ENCODE measurements around the gene ADORA2B. TPM values are rescaled to one million over a fixed set of nuclear protein-coding genes. Genes with fewer than 3 reads are reported as not detected.

ADORA2B gene
- total RNA-seq, 2 experiments from 2014 or later, result 4.1 to 4.2 TPM

- POLR2A ChIA-PET, result no interaction called here
- ATAC-seq (ENCODE audit: low read depth) (no peak), DNase-seq (no peak)
- Mint-ChIP-seq H3K9me3 (no peaks in the 10 kb centered on the region), H3K27ac (no peak overlapping the region), H3K27me3 (no peaks in the 10 kb centered on the region), H3K4me3 (no peak overlapping the region), H3K4me1 (peaks cover 17% of the 10 kb centered on the region), H3K36me3 (peaks cover 11% of the 10 kb centered on the region)
These were observed 51.4 kb downstream of the ADORA2B start for GRCh38 chr17:15996322-15996721.

DNA sequence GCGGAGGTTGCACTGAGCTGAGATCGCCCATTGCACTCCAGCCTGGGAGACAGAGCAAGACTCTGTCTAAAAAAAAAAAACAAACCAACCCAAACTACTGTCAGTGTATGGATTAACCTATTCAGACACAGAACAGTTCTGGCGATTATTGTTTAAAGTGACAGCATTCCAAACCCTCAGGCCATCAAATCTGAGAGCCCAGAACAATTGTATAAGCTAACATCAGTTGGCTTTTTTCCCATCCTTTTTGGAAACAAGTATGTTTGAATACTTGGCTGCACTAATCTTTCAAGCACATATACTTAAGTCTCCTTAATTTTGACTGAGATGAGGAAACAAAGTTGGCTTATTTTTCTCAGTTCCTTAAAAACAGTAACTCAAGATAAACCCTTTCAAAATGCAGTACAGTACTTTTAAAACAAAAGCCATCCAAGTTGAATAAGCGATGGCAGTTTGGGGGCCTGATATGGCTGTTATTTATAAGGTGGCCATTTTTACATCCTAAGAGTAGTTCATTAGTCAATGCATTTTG is 53.2 kb downstream of the ADORA2B start:
- no peaks in the 10 kb centered on the region for H3K9me3 Mint-ChIP-seq
- POLR2A ChIA-PET, result interaction anchor here (4.7 kb wide), 1 partner anchor 53 kb away, joined by 37 read pairs; the partner anchor contains the start of gene ADORA2B
- DNase-seq (no peak), ATAC-seq (ENCODE audit: low read depth) (no peak)
- peak overlapping the region; percentile 99 for H3K27ac Mint-ChIP-seq
- peaks cover 29% of the 10 kb centered on the region for H3K36me3 Mint-ChIP-seq
- H3K4me3 Mint-ChIP-seq, result peak overlapping the region; percentile 97
- H3K27me3 Mint-ChIP-seq, result no peaks in the 10 kb centered on the region
- peaks cover 26% of the 10 kb centered on the region for H3K4me1 Mint-ChIP-seq

DNA sequence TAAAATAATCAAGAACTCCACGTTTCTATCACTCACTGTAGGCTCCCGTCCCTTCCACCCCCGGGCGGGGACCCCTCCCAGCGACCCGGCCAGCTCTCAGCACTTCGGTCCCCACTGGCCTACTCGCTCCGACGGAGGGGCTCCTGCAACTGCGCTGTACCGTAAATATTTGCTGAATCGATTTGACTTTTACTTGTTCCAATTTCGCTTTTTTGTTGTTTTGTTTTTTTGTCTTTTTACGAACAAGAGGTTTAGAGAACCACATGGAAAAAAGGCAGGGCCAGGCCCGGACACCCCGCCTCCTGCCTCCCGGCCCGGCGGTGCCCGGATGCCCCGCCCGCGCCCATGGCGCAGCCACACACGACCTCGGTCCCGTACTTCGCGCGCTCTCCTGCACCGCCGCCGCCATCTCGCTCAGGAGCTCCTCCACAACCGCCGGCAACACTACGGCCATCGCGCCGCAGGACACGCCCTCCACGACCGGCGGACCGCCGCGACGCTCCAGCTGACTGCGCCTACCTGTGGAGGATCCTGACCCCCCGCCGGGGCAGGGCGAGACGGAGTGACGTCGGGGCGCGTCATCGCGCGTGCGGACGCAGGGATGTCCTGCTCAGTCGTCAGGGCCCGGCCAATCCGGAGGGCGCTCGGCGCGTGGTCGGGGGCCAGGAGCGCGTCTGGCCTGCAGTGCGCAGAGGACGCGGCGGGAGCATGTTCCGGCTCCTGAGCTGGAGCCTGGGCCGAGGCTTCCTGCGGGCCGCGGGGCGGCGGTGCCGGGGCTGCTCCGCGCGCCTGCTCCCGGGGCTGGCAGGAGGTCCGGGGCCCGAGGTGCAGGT is 54.4 kb downstream of the ADORA2B start, which contains the start of the genes TTC19 and ZSWIM7:
TSS of gene TTC19 (plus strand) at position 684 of the 833 bp plus-strand sequence. CDS start at position 709, 25 bp downstream.
TSS of gene ZSWIM7 (minus strand) at position 564 of the 833 bp plus-strand sequence. CDS start at position 454, 110 bp downstream.
- peak; percentile 97 for DNase-seq
- Mint-ChIP-seq H3K27ac (peak within 1 kb of the TSS; percentile 99), H3K9me3 (no peaks in the 10 kb centered on the region), H3K27me3 (no peaks in the 10 kb centered on the region), H3K4me1 (peaks cover 26% of the 10 kb centered on the region), H3K4me3 (peak within 1 kb of the TSS; percentile 97), H3K36me3 (peaks cover 35% of the 10 kb centered on the region)
- peak; percentile 92 for ATAC-seq (ENCODE audit: low read depth)
- POLR2A ChIA-PET, result interaction anchor here (0.6 to 4.7 kb wide), 11 partner anchors 12 to 417 kb away, joined by 3 to 37 read pairs (median 4); partner anchors contain the start of genes ADORA2B, NCOR1 and PIGL

GRCh38 chr17:15999974-16000827 is 55.3 kb downstream of the ADORA2B start:
- peak overlapping the region; percentile 86 for H3K27ac Mint-ChIP-seq
- no peaks in the 10 kb centered on the region for H3K9me3 Mint-ChIP-seq
- peak overlapping the region; percentile 89 for H3K4me3 Mint-ChIP-seq
- POLR2A ChIA-PET, result interaction anchor here (0.6 to 4.7 kb wide), 9 partner anchors 11 to 416 kb away, joined by 3 to 37 read pairs (median 4); partner anchors contain the start of genes ADORA2B, NCOR1 and PIGL
- peak; percentile 36 for ATAC-seq (ENCODE audit: low read depth)
- peaks cover 26% of the 10 kb centered on the region for H3K4me1 Mint-ChIP-seq
- DNase-seq, result no peak
- H3K36me3 Mint-ChIP-seq, result peaks cover 41% of the 10 kb centered on the region
- H3K27me3 Mint-ChIP-seq, result no peaks in the 10 kb centered on the region

GRCh38 chr17:16001226-16001897 is 56.4 kb downstream of the ADORA2B start:
- H3K27ac Mint-ChIP-seq, result peak overlapping the region; percentile 86
- H3K9me3 Mint-ChIP-seq, result no peaks in the 10 kb centered on the region
- no peak for DNase-seq
- H3K4me1 Mint-ChIP-seq, result peaks cover 26% of the 10 kb centered on the region
- POLR2A ChIA-PET, result interaction anchor here (0.6 to 4.7 kb wide), 4 partner anchors 11 to 147 kb away, joined by 3 to 37 read pairs (median 4); partner anchors contain the start of gene ADORA2B
- H3K36me3 Mint-ChIP-seq, result peaks cover 44% of the 10 kb centered on the region
- H3K4me3 Mint-ChIP-seq, result peak overlapping the region; percentile 89
- no peak for ATAC-seq (ENCODE audit: low read depth)
- no peaks in the 10 kb centered on the region for H3K27me3 Mint-ChIP-seq

DNA sequence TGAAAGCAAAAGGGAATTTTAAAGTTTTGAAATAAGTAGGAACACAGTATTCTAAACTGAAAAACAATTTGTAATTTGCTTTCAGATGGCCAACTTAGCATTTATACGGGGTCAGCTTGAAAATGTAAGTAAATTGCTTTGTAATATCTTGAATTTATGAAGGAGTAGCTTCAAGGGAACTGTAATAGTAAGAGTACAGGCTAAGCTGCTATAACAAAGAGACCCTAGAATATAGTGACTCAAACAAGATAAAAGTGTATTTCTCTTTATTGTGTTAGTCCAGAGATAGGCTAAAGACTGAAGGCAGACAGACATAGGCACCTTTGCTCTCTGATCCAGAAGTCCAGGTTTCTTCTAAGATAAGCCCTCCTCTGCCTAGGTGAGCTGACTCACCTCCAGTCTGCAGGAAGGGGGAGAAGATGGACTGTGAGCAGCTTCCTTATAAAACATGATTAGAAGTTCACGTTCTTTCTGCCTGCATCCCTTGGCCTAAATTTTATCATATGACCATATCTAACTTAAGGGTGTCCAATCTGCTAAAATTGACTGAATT is 57.9 kb downstream of the ADORA2B start:
- H3K9me3 Mint-ChIP-seq, result no peaks in the 10 kb centered on the region
- no peak overlapping the region for H3K4me3 Mint-ChIP-seq
- DNase-seq, result no peak

DNA sequence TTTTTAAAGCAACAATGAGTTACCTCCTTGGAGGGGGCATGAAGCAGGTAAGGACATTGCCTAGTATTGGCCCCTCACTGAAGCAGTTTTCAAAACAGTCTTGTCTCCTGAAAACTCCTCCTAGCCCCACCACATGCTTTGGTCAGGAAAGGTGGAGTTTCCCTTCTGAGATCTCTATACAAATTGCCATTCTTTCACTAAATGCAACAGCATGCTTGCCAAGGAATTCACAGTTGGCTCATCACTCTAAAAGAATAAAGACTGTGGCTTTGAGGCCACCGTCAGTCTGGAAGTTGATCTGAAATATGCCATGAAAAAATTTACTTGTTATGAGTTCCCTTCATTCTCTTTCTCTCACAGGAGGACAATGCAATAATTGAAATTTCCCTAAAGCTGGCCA is 58.9 kb downstream of the ADORA2B start:
- peaks cover 25% of the 10 kb centered on the region for H3K4me1 Mint-ChIP-seq
- POLR2A ChIA-PET, result no interaction called here
- H3K27me3 Mint-ChIP-seq, result no peaks in the 10 kb centered on the region
- H3K4me3 Mint-ChIP-seq, result no peak overlapping the region
- DNase-seq, result no peak
- no peak for ATAC-seq (ENCODE audit: low read depth)
- no peaks in the 10 kb centered on the region for H3K9me3 Mint-ChIP-seq
- no peak overlapping the region for H3K27ac Mint-ChIP-seq
- peaks cover 60% of the 10 kb centered on the region for H3K36me3 Mint-ChIP-seq

More for the DNA sequence above, 57.9 kb downstream of the ADORA2B start:
- ATAC-seq (ENCODE audit: low read depth), result no peak
- POLR2A ChIA-PET, result no interaction called here
- Mint-ChIP-seq H3K4me1 (peaks cover 23% of the 10 kb centered on the region), H3K27me3 (no peaks in the 10 kb centered on the region), H3K36me3 (peaks cover 50% of the 10 kb centered on the region), H3K27ac (no peak overlapping the region)

GRCh38 chr17:16005636-16006035 is 60.7 kb downstream of the ADORA2B start:
- H3K27me3 Mint-ChIP-seq, result no peaks in the 10 kb centered on the region
- no peak overlapping the region for H3K4me3 Mint-ChIP-seq
- no peak overlapping the region for H3K27ac Mint-ChIP-seq
- H3K9me3 Mint-ChIP-seq, result no peaks in the 10 kb centered on the region
- POLR2A ChIA-PET, result interaction anchor here (0.6 kb wide), 1 partner anchor 19 kb away, joined by 3 read pairs; no protein-coding TSS in a partner anchor
- DNase-seq (no peak), ATAC-seq (ENCODE audit: low read depth) (no peak)
- H3K4me1 Mint-ChIP-seq, result peaks cover 21% of the 10 kb centered on the region
- H3K36me3 Mint-ChIP-seq, result peaks cover 61% of the 10 kb centered on the region

DNA sequence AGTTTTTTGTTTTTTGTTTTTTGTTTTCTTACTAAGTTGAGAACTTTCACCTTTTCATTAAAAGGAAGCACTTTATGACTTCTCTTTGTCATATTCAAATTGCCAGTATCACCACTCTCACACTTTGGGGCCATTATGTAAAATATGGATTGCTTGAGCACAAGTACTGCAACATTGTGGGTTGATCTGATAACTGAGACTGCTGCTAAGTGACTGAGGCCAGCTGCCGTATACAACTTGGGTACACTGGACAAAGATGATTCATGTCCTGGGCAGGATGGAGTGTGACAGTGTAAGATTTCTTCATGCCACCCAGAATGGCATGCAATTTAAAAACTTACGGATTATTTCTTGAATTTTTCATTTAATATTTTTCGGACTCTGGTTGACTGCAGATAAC is 62.5 kb downstream of the ADORA2B start:
- POLR2A ChIA-PET, result no interaction called here
- H3K27ac Mint-ChIP-seq, result no peak overlapping the region

DNA sequence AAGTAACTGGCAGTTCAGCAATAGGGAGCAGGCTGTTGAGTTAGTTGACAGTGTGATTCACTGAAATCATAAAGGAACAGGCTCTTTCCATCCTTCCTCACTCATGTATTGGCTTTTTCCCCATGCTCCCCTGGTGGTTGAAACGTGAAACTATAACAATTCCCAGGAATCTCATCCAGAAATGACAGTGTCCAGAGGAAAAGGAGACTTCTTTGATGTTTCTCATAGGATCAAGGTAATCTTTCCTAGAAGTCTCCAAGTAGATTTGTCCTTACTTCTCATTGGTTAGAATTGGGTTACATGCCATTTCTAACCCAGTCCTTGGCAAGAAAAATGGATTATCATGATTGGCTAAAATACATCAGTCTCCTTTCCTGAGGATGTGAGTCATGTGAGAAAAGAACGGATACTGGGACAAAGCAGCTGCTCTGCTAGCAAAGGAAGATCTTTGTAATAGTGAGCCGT is 69.0 kb downstream of the ADORA2B start:
- H3K4me1 Mint-ChIP-seq, result peaks cover 6% of the 10 kb centered on the region
- no peak for DNase-seq
- POLR2A ChIA-PET, result no interaction called here
- no peak for ATAC-seq (ENCODE audit: low read depth)
- no peaks in the 10 kb centered on the region for H3K9me3 Mint-ChIP-seq
- H3K27me3 Mint-ChIP-seq, result no peaks in the 10 kb centered on the region
- no peak overlapping the region for H3K27ac Mint-ChIP-seq
- no peak overlapping the region for H3K4me3 Mint-ChIP-seq
- peaks cover 25% of the 10 kb centered on the region for H3K36me3 Mint-ChIP-seq

More for the DNA sequence above, 62.5 kb downstream of the ADORA2B start:
- Mint-ChIP-seq H3K27me3 (no peaks in the 10 kb centered on the region), H3K9me3 (no peaks in the 10 kb centered on the region), H3K4me3 (no peak overlapping the region), H3K36me3 (peaks cover 49% of the 10 kb centered on the region), H3K4me1 (peaks cover 8% of the 10 kb centered on the region)
- ATAC-seq (ENCODE audit: low read depth), result no peak
- no peak for DNase-seq

- no peak overlapping the region for H3K4me3 Mint-ChIP-seq
- ATAC-seq (ENCODE audit: low read depth) (no peak), DNase-seq (no peak)
- H3K27me3 Mint-ChIP-seq, result no peaks in the 10 kb centered on the region
- H3K9me3 Mint-ChIP-seq, result no peaks in the 10 kb centered on the region
- POLR2A ChIA-PET, result no interaction called here
- H3K4me1 Mint-ChIP-seq, result peaks cover 18% of the 10 kb centered on the region
- no peak overlapping the region for H3K27ac Mint-ChIP-seq
- H3K36me3 Mint-ChIP-seq, result peaks cover 40% of the 10 kb centered on the region
These were observed 74.4 kb downstream of the ADORA2B start for GRCh38 chr17:16019347-16019746.

DNA sequence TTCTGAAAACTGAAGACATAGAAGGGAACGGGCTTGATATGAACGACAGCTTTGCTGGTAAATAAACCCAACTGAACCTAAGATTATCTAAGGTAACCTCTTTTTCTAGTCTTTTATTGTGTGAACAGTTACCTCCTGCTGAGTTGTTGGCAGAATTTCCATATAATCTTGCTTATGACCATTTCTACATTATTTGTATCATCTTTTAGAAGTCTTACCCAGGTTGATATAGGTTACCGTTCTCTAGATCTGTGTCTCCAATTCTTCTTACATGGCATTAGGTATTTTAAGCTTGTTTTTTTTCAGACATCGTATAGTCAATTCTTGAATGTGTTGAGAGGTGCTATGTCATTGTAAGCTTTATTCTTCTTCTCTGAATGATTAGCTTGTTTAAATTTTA is 79.0 kb downstream of the ADORA2B start:
- Mint-ChIP-seq H3K36me3 (peaks cover 59% of the 10 kb centered on the region), H3K4me3 (no peak overlapping the region), H3K27me3 (no peaks in the 10 kb centered on the region), H3K4me1 (peaks cover 31% of the 10 kb centered on the region), H3K9me3 (no peaks in the 10 kb centered on the region), H3K27ac (no peak overlapping the region)
- no peak for DNase-seq
- ATAC-seq (ENCODE audit: low read depth), result no peak
- POLR2A ChIA-PET, result no interaction called here
